Activated CD8-positive, alpha-beta T cell treated with anti-CD3 and anti-CD28 coated beads for 36 hours (primary cell): Measurements from ENCODE around the gene USP40. TPM values are rescaled to one million over a fixed set of nuclear protein-coding genes. Genes with fewer than 3 reads are reported as not detected.

Experiments used
- ATAC-seq: fragments of 200-7000 bp; cut with Tn5 transposase; one replicate; pipeline ENCODE4 v1.10.0; 2021; ENCODE audit warnings: mild to moderate bottlenecking, moderate library complexity
- CTCF ChIA-PET: fragments of 350-600 bp; sonication (Branson Sonifier 250); formaldehyde crosslinking; loops from one replicate; lab custom pipeline; 2021; ENCODE audit warnings: antibody characterized with exemption; lab: Charles Lee
- POLR2A ChIA-PET: fragments of 350-600 bp; sonication (Branson Sonifier 250); formaldehyde crosslinking; loops from one replicate; lab custom pipeline; 2021; ENCODE audit warnings: antibody characterized with exemption; lab: Charles Lee
- DNase-seq: peaks from one replicate; pipeline ENCODE4 v3.0.0-alpha.2; 2020
- H3K27ac Mint-ChIP-seq: one replicate; pipeline ENCODE4 v1.8.0; 2021; ENCODE audit warnings: mild to moderate bottlenecking, mixed read lengths
- H3K27me3 Mint-ChIP-seq: one replicate; pipeline ENCODE4 v1.8.0; 2021; ENCODE audit warnings: mixed read lengths
- H3K36me3 Mint-ChIP-seq: one replicate; pipeline ENCODE4 v1.8.0; 2021; ENCODE audit warnings: low read depth, mixed read lengths
- H3K4me1 Mint-ChIP-seq: one replicate; pipeline ENCODE4 v1.8.0; 2021; ENCODE audit warnings: low read depth, mixed read lengths
- H3K4me3 Mint-ChIP-seq: one replicate; pipeline ENCODE4 v1.8.0; 2021; ENCODE audit warnings: mild to moderate bottlenecking, moderate library complexity, mixed read lengths
- H3K9me3 Mint-ChIP-seq: one replicate; pipeline ENCODE4 v1.8.0; 2021; ENCODE audit warnings: mixed read lengths
- CTCF ChIP-seq: fragments of 200-600 bp; IDR thresholded peaks from one replicate; pipeline ENCODE4 v1.8.0; 2022; ENCODE audit warnings: antibody characterized with exemption, mild to moderate bottlenecking
- intact Hi-C: fragments of 100-400 bp; cut with micrococcal nuclease; formaldehyde crosslinking; loops from one replicate; pipeline ENCODE4 v1.10.0; 2022
- total RNA-seq, 2 experiments: library from RNA; stranded (reverse); gene quantifications; one replicate each; pipeline ENCODE4 v1.2.3, GENCODE V29; 2021

USP40 gene
- total RNA-seq, 2 experiments from 2014 or later, result 14.0 to 15.8 TPM

GRCh38 chr2:233474308-233475160 is 92.0 kb downstream of the USP40 start:
- ATAC-seq, result peak; percentile 13
- CTCF ChIA-PET, result no interaction called here
- no peaks in the 10 kb centered on the region for H3K4me1 Mint-ChIP-seq

GRCh38 chr2:233473878-233474277 is 92.7 kb downstream of the USP40 start:
- Mint-ChIP-seq H3K4me3 (no peak overlapping the region), H3K27ac (no peak overlapping the region), H3K36me3 (peaks cover 25% of the 10 kb centered on the region), H3K9me3 (no peaks in the 10 kb centered on the region), H3K4me1 (no peaks in the 10 kb centered on the region), H3K27me3 (no peaks in the 10 kb centered on the region)
- POLR2A ChIA-PET, result no interaction called here
- intact Hi-C loops, result no loop called here
- CTCF ChIA-PET, result no interaction called here
- ATAC-seq, result no peak
- DNase-seq, result no peak
- no peak for TF ChIP-seq CTCF

More at GRCh38 chr2:233474308-233475160, 92.0 kb downstream of the USP40 start:
- no peak for DNase-seq
- intact Hi-C loops, result no loop called here
- TF ChIP-seq CTCF, result no peak
- H3K4me3 Mint-ChIP-seq, result no peak overlapping the region
- peaks cover 19% of the 10 kb centered on the region for H3K36me3 Mint-ChIP-seq
- H3K27me3 Mint-ChIP-seq, result no peaks in the 10 kb centered on the region
- no peaks in the 10 kb centered on the region for H3K9me3 Mint-ChIP-seq
- POLR2A ChIA-PET, result no interaction called here
- H3K27ac Mint-ChIP-seq, result no peak overlapping the region

- Mint-ChIP-seq H3K9me3 (no peaks in the 10 kb centered on the region), H3K27ac (no peak overlapping the region)
- no peak for ATAC-seq
Observed at GRCh38 chr2:233473386-233473791, 93.2 kb downstream of the USP40 start.

GRCh38 chr2:233471291-233472035 is 95.1 kb downstream of the USP40 start:
- TF ChIP-seq CTCF, result no peak
- Mint-ChIP-seq H3K4me1 (no peaks in the 10 kb centered on the region), H3K27ac (no peak overlapping the region), H3K27me3 (no peaks in the 10 kb centered on the region), H3K4me3 (no peak overlapping the region), H3K36me3 (peaks cover 35% of the 10 kb centered on the region), H3K9me3 (no peaks in the 10 kb centered on the region)
- ATAC-seq, result no peak
- ChIA-PET POLR2A (no interaction called here), CTCF (no interaction called here)
- intact Hi-C loops, result no loop called here
- no peak for DNase-seq

More at GRCh38 chr2:233473386-233473791, 93.2 kb downstream of the USP40 start:
- no peak for DNase-seq
- Mint-ChIP-seq H3K4me3 (no peak overlapping the region), H3K27me3 (no peaks in the 10 kb centered on the region), H3K4me1 (no peaks in the 10 kb centered on the region), H3K36me3 (peaks cover 28% of the 10 kb centered on the region)
- no peak for TF ChIP-seq CTCF
- intact Hi-C loops, result no loop called here
- ChIA-PET POLR2A (no interaction called here), CTCF (interaction anchor here (0.6 kb wide), 1 partner anchor 34 kb away, joined by 3 read pairs; no protein-coding TSS in a partner anchor)

- no peaks in the 10 kb centered on the region for H3K27me3 Mint-ChIP-seq
- no peak overlapping the region for H3K27ac Mint-ChIP-seq
- peaks cover 40% of the 10 kb centered on the region for H3K36me3 Mint-ChIP-seq
- no peak for DNase-seq
- TF ChIP-seq CTCF, result no peak
- CTCF ChIA-PET, result no interaction called here
- intact Hi-C loops, result no loop called here
- no peaks in the 10 kb centered on the region for H3K4me1 Mint-ChIP-seq
- POLR2A ChIA-PET, result no interaction called here
- no peak for ATAC-seq
- no peak overlapping the region for H3K4me3 Mint-ChIP-seq
- H3K9me3 Mint-ChIP-seq, result no peaks in the 10 kb centered on the region
Observed at GRCh38 chr2:233470839-233471238, 95.7 kb downstream of the USP40 start.
